OCI-M1 (cell line): ENCODE measurements around the gene PGA4.
"Not testable (repeated sequence)": the region's sequence is repeated elsewhere in the genome, so short reads cannot be mapped to it uniquely, and the experiment has no call there.

Experiments
- DNase-seq: peaks from one replicate; lab custom pipeline; 2025; lab: John Stamatoyannopoulos, UW

PGA4 gene

DNA sequence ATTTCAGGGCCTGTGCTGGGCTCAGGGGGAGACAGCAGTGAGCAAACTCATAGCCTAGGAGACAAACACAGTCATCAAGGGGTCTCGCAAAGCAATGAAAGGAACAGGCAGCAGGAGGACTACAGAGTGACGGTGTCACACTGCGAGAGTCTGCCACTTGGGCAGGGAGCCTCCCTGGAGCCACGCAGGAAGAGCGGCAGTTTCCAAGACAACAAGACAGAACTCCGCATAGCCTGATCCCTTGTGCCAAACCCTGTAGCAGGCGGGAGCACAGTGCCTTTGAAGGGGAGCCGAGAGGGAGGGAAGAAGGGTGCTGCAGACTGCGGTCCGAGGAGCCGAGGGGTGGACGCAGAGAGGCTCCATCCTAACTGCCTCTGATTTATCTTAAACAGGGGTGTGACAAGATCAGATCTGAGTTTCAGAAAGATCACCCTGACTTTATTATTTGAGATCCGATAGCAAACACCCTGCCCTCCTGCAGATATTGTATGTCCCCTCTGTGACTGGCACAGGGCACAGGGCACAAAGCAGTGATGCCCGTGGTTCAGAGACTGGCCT lies 17.6 kb upstream of the PGA4 start:
- DNase-seq = not testable (repeated sequence)

DNA sequence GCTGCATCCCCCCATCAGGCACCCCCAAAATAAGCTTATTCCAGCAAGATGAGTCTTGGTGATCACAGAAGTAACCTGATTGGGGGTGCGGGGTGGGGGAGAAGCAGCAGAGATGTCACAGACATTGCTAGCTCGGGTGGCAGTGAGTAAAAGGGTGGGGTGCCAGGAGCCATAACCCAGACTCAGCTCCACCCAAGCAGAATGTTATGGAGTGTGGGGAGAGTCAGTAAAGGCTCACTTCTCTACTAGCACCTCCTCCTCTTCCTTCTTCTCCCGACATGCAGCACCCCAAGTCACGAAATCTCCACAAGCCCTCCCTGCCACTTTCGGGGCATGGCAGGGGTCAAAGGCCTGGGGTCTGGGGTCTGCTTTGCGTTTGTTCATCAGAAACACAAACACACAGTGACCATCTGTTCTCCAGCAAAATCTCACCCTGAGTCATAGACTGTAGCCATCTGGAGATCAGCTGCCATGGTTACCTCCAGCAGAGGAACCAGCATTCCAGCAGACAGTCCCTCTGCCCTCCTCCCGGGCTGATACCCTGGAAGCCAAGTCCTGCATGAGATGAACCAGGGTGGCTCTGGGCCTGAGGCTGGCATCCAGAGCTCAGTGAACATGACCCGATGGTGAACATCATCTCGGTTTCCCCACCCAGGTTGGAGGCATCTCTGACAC lies 14.4 kb upstream of the PGA4 start:
- not testable (repeated sequence) for DNase-seq

DNA sequence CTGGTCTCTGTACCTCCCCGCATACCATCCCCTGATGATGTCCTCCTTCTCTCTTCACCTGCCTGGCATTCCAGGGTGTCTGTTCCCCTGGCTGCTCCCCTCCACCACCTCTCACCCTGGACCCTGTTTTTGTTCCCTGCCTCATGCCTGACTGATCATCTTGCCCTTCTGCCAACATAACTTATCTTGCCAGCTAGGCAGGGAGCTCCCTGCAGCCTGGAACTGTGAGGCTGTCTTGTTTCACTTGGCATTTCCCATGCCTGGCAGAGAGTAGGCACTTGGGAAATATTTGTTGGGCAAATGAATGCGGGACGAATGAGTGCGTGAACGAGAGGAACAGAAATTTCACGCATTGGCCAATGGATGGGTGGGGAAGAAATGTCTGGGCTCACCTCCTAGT lies 11.5 kb upstream of the PGA4 start:
- DNase-seq = not testable (repeated sequence)

DNA sequence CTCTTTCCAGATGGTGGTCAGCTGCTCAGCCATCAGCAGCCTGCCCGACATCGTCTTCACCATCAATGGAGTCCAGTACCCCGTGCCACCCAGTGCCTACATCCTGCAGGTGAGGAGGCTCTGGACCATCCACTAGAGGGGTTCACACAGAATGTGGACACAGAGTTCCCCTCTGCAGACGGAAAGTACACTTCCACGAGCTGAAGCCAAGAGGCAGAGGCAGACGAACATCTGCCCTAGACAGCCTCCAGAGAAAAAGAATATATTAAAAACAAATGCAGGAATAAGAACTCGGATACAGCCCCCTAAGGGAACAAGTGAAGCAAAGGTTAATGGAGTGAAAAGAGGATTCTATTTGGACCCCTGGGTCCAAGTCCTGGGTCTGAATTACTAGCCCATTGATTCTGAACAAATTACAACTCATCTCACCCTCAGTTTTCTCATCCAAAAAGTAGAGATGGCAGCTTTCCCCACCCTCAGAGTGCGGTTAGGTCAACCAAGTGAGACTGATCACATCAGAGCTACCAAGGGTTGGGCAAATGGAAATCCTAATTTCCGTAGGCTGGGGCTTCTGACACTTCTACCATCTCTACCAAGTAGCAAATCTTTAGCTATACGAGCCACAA lies 10.7 kb upstream of the PGA4 start:
- DNase-seq = not testable (repeated sequence)

DNA sequence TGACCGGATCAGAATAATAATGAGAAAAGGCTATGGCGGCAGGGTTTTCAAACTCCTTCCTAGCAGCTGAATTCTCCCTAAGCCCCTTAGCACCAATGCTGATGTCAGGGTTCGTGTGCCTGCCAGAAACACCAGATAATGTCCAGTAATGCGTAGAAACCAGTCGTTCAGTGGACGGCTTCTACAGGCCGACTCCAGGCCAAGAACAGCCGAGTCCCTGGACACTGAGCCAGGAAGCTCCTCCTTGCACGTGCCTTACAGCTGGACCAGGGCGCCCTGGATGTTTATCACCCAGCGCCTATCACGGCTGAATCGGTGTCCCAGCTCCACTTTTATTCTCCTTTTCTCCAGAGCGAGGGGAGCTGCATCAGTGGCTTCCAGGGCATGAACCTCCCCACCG lies 9.9 kb upstream of the PGA4 start:
- DNase-seq = not testable (repeated sequence)

DNA sequence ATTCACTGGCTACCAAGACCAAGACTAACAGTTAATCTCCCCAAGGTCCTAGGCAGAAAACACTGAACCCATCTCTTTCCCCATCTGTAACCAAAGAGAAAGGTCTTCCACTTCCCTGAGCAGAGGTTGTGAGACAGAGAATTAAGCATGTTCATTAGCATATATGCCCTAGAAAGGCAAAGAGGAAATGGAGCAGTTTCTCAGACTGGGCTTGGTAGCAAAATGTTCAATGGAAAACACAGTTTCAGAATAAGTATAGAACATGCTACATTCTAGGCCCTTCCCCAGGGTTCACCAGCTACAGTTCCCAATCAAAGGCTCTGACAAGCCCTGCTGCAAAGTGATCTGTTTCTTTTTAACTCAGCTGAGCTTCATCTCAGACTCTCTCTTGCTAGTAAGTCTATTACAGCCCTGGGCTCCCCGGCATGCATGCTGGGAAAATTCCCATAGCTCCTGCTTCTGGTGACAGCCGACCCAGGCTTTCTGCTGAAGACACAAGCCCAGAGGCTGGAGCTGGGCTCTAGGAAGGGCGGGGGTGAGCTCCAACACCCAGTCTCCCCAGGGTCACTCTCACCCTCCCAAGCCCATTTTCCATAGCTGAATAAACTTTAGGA lies 8.3 kb upstream of the PGA4 start:
- DNase-seq = not testable (repeated sequence)

DNA sequence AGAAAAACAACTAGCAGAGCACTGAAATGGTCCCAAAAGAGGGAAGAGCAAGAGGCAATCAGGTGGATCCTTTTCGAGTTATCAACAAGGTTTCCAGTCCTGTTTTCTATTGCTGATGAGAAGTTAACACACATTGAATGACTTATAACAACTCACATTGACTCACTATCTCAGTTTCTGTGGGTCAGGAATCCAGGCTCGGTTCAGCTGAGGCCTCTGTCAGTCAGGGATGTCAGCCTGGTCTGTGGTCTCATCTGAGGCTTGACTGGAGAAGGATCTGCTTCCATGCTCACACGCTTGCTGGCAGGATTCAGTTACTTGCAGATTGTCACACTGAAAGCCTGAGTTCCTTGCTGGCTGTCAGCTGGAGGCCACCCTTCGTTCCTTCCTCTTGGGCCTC lies 3.8 kb upstream of the PGA4 start:
- not testable (repeated sequence) for DNase-seq

DNA sequence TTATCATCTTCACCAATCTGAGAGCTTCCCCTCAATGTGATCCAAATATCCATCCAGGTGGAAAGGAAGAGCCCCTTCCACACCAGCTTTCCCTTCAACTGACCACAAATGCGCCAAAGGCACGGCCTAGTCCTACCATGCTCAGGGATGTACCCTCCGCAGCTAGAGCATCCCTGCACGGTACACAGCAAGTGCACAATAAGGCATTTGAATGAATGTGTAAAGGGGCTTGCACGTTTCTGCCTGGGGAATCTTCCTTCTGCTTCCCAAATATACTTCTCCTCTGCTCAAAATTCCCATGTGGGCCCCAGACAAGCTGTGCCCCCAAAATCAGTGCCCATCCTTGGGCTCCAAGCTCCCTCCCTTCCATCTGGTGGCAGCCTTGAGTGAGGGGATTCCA lies 3.1 kb upstream of the PGA4 start:
- not testable (repeated sequence) for DNase-seq

DNA sequence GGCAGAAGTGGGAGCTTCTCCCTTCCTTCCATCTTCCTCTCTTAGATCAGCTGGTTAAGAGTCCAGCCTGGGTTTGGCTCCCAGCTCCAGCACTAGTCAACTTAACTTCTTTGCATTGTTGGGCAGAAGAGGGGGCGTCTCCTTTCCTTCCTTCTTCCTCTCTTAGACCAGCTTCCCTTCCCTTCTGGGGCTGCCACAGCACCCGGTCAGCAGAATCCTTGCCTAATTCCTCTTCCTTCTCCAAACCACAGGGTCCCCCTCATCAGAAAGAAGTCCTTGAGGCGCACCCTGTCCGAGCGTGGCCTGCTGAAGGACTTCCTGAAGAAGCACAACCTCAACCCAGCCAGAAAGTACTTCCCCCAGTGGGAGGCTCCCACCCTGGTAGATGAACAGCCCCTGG lies 545 bp downstream of the PGA4 start:
- DNase-seq = not testable (repeated sequence)

DNA sequence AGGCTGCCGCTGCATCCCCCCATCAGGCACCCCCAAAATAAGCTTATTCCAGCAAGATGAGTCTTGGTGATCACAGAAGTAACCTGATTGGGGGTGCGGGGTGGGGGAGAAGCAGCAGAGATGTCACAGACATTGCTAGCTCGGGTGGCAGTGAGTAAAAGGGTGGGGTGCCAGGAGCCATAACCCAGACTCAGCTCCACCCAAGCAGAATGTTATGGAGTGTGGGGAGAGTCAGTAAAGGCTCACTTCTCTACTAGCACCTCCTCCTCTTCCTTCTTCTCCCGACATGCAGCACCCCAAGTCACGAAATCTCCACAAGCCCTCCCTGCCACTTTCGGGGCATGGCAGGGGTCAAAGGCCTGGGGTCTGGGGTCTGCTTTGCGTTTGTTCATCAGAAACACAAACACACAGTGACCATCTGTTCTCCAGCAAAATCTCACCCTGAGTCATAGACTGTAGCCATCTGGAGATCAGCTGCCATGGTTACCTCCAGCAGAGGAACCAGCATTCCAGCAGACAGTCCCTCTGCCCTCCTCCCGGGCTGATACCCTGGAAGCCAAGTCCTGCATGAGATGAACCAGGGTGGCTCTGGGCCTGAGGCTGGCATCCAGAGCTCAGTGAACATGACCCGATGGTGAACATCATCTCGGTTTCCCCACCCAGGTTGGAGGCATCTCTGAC lies 4.5 kb downstream of the PGA4 start:
- DNase-seq = not testable (repeated sequence)

DNA sequence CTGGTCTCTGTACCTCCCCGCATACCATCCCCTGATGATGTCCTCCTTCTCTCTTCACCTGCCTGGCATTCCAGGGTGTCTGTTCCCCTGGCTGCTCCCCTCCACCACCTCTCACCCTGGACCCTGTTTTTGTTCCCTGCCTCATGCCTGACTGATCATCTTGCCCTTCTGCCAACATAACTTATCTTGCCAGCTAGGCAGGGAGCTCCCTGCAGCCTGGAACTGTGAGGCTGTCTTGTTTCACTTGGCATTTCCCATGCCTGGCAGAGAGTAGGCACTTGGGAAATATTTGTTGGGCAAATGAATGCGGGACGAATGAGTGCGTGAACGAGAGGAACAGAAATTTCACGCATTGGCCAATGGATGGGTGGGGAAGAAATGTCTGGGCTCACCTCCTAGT lies 7.3 kb downstream of the PGA4 start:
- not testable (repeated sequence) for DNase-seq

DNA sequence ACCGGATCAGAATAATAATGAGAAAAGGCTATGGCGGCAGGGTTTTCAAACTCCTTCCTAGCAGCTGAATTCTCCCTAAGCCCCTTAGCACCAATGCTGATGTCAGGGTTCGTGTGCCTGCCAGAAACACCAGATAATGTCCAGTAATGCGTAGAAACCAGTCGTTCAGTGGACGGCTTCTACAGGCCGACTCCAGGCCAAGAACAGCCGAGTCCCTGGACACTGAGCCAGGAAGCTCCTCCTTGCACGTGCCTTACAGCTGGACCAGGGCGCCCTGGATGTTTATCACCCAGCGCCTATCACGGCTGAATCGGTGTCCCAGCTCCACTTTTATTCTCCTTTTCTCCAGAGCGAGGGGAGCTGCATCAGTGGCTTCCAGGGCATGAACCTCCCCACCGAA lies 8.9 kb downstream of the PGA4 start:
- not testable (repeated sequence) for DNase-seq

DNA sequence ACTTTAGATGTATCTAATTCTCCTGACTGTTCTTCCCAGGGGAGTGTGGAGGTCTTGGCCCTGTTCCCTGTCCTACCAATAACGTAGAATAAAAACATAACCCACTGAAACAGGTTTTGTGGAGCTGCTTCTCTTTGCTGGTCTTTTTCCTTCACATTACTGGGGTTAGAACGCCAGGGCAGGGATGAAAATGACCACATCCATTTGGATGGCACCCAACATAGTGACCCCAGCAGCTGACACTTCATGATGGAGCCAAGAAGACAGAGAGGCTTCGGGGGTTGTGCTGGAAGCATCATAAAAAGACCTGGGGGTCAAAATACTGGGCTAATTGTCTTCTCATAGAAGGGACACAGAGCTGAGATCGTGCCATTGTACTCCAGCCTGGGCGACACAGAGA lies 9.4 kb downstream of the PGA4 start:
- DNase-seq = not testable (repeated sequence)

DNA sequence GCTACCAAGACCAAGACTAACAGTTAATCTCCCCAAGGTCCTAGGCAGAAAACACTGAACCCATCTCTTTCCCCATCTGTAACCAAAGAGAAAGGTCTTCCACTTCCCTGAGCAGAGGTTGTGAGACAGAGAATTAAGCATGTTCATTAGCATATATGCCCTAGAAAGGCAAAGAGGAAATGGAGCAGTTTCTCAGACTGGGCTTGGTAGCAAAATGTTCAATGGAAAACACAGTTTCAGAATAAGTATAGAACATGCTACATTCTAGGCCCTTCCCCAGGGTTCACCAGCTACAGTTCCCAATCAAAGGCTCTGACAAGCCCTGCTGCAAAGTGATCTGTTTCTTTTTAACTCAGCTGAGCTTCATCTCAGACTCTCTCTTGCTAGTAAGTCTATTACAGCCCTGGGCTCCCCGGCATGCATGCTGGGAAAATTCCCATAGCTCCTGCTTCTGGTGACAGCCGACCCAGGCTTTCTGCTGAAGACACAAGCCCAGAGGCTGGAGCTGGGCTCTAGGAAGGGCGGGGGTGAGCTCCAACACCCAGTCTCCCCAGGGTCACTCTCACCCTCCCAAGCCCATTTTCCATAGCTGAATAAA lies 10.5 kb downstream of the PGA4 start:
- not testable (repeated sequence) for DNase-seq

DNA sequence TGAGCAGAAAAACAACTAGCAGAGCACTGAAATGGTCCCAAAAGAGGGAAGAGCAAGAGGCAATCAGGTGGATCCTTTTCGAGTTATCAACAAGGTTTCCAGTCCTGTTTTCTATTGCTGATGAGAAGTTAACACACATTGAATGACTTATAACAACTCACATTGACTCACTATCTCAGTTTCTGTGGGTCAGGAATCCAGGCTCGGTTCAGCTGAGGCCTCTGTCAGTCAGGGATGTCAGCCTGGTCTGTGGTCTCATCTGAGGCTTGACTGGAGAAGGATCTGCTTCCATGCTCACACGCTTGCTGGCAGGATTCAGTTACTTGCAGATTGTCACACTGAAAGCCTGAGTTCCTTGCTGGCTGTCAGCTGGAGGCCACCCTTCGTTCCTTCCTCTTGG lies 15.0 kb downstream of the PGA4 start:
- DNase-seq = not testable (repeated sequence)

DNA sequence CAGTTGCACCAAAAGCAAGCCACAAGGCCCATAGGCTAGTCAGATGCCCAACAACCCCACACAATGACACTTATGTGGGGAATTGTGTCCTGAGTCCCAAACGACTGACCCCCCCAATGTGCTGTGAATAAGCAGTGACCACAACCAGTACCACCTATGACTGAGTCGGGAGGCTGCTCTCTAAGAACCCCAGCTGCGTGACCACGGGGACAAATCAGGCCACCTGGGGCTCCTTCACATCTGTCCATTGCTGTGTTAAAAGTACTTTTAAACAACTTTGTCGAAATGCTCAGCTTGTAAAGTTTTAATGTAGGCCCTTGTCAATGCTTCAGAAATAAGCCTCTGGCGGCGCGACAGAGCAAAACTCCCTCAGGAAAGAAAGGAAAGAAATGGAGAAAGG lies 18.1 kb downstream of the PGA4 start:
- DNase-seq = not testable (repeated sequence)

DNA sequence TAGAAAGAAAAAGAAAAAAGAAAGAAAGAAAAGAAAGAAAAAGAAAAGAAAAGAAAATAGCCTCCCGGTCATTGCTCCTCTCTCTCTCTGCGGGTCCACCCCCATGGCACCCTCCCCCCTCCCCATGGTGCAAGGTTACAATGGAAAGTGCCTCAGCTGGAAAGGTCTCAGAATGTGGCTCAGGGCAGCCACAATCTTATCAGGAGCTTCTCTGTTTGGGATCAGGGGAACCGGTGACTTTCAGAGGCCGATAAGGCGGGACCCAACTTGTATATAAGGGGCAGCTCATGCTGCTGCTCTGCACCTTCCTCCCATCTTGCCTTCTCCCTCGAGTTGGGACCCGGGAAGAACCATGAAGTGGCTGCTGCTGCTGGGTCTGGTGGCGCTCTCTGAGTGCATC lies 18.7 kb downstream of the PGA4 start, which contains the start of gene PGA5:
Gene PGA5 (plus strand): TSS at position 301 of the 400 bp plus-strand sequence. CDS start 52 bp downstream, at position 353.
- DNase-seq = not testable (repeated sequence)

DNA sequence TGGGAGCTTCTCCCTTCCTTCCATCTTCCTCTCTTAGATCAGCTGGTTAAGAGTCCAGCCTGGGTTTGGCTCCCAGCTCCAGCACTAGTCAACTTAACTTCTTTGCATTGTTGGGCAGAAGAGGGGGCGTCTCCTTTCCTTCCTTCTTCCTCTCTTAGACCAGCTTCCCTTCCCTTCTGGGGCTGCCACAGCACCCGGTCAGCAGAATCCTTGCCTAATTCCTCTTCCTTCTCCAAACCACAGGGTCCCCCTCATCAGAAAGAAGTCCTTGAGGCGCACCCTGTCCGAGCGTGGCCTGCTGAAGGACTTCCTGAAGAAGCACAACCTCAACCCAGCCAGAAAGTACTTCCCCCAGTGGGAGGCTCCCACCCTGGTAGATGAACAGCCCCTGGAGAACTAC lies 19.4 kb downstream of the PGA4 start:
- not testable (repeated sequence) for DNase-seq

DNA sequence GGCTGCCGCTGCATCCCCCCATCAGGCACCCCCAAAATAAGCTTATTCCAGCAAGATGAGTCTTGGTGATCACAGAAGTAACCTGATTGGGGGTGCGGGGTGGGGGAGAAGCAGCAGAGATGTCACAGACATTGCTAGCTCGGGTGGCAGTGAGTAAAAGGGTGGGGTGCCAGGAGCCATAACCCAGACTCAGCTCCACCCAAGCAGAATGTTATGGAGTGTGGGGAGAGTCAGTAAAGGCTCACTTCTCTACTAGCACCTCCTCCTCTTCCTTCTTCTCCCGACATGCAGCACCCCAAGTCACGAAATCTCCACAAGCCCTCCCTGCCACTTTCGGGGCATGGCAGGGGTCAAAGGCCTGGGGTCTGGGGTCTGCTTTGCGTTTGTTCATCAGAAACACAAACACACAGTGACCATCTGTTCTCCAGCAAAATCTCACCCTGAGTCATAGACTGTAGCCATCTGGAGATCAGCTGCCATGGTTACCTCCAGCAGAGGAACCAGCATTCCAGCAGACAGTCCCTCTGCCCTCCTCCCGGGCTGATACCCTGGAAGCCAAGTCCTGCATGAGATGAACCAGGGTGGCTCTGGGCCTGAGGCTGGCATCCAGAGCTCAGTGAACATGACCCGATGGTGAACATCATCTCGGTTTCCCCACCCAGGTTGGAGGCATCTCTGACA lies 23.3 kb downstream of the PGA4 start:
- not testable (repeated sequence) for DNase-seq

DNA sequence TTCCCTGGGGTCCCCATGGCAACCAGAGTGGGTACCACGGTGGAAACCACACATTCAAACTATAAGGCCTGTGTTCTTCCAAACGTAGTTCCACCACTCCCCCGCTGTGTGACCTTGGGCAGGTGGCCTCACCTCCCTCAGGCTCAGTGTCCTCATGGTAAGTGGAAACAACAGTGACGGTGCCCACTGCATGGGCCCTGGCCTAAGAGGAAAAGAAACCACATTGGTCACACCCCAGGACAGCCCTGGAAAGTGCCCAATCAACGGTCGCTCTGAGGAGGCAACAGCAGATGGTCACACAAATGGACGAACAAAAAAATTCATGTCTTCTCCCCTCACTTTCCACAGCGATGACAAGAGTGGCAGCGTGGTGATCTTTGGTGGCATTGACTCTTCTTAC lies 25.9 kb downstream of the PGA4 start:
- DNase-seq = not testable (repeated sequence)

DNA sequence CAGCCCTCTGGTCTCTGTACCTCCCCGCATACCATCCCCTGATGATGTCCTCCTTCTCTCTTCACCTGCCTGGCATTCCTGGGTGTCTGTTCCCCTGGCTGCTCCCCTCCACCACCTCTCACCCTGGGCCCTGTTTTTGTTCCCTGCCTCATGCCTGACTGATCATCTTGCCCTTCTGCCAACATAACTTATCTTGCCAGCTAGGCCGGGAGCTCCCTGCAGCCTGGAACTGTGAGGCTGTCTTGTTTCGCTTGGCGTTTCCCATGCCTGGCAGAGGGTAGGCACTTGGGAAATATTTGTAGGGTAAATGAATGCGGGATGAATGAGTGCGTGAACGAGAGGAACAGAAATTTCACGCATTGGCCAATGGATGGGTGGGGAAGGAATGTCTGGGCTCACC lies 27.1 kb downstream of the PGA4 start:
- DNase-seq = not testable (repeated sequence)
